ENCODE results near the gene CYP39A1.

CYP39A1 gene

GRCh38 chr6:46652603-46653438 is at the start of gene CYP39A1, which contains the start of gene SLC25A27:
Gene CYP39A1, minus strand, starts transcription at chr6:46652818. Its CDS starts 236 bp downstream, at chr6:46652582.
Gene SLC25A27, plus strand, starts transcription at chr6:46652975. Its CDS starts 218 bp downstream, at chr6:46653193.
- peak; percentile 98 for DNase-seq

GRCh38 chr6:46699970-46700369 is 47.4 kb upstream of the CYP39A1 start:
- DNase-seq: no peak

GRCh38 chr6:46690911-46691451 is 38.4 kb upstream of the CYP39A1 start:
- DNase-seq: no peak

- DNase-seq: no peak
Measured at GRCh38 chr6:46690141-46690755, 37.6 kb upstream of the CYP39A1 start.

- DNase-seq: no peak
Measured at GRCh38 chr6:46689657-46690056, 37.0 kb upstream of the CYP39A1 start.

- DNase-seq: no peak
Measured at GRCh38 chr6:46688966-46689335, 36.3 kb upstream of the CYP39A1 start.

- no peak for DNase-seq
Measured at GRCh38 chr6:46688117-46688965, 35.7 kb upstream of the CYP39A1 start.

- no peak for DNase-seq
Measured at GRCh38 chr6:46687619-46688097, 35.0 kb upstream of the CYP39A1 start, which contains the start of gene TDRD6. Gene TDRD6, plus strand, starts transcription at chr6:46687885. Its CDS starts 244 bp downstream, at chr6:46688129.

- no peak for DNase-seq
Measured at GRCh38 chr6:46684771-46685170, 32.2 kb upstream of the CYP39A1 start.

- no peak for DNase-seq
Measured at GRCh38 chr6:46677314-46677654, 24.7 kb upstream of the CYP39A1 start.

GRCh38 chr6:46676604-46677313 is 24.1 kb upstream of the CYP39A1 start:
- DNase-seq: no peak

- DNase-seq: no peak
Measured at GRCh38 chr6:46674410-46674809, 21.8 kb upstream of the CYP39A1 start.

GRCh38 chr6:46667377-46667776 is 14.8 kb upstream of the CYP39A1 start:
- DNase-seq: no peak

GRCh38 chr6:46661483-46661882 is 8.9 kb upstream of the CYP39A1 start:
- DNase-seq: no peak

GRCh38 chr6:46657642-46658041 is 5.0 kb upstream of the CYP39A1 start:
- no peak for DNase-seq

- no peak for DNase-seq
Measured at GRCh38 chr6:46655803-46656202, 3.2 kb upstream of the CYP39A1 start.

GRCh38 chr6:46653439-46654195 is 999 bp upstream of the CYP39A1 start:
- DNase-seq: no peak

- no peak for DNase-seq
Measured at GRCh38 chr6:46652232-46652602, 401 bp downstream of the CYP39A1 start.

- DNase-seq: peak; percentile 75
Measured at GRCh38 chr6:46651816-46652215, 802 bp downstream of the CYP39A1 start.

- peak; percentile 44 for DNase-seq
Measured at GRCh38 chr6:46651006-46651405, 1.6 kb downstream of the CYP39A1 start.

- no peak for DNase-seq
Measured at GRCh38 chr6:46648869-46649492, 3.6 kb downstream of the CYP39A1 start.

Measured in eye (tissue), 1 donor.